Measurements from ENCODE around the gene PHF14. TPM values are rescaled to one million over a fixed set of nuclear protein-coding genes. Genes with fewer than 3 reads are reported as not detected.
"Not testable (repeated sequence)": the region's sequence is repeated elsewhere in the genome, so short reads cannot be mapped to it uniquely, and the experiment has no call there.

PHF14 gene
- total RNA-seq, 4 donors from 2014 or later = 15.4 to 38.9 (median 35.6) TPM

- 53 to 77% methylated on average over 2 of the region's 2 CpGs for WGBS, 2 donors
- H3K9me3 ChIP-seq = no peaks in the 10 kb centered on the region
These were observed 23.2 kb upstream of the PHF14 start for GRCh38 chr7:10950494-10950893.

GRCh38 chr7:10950974-10951578 is 22.6 kb upstream of the PHF14 start:
- H3K4me3 ChIP-seq; H3K36me3 ChIP-seq; H3K27ac ChIP-seq; H3K4me1 ChIP-seq; intact Hi-C loops (cut with DNase I); DNase-seq; H3K9me3 ChIP-seq: not testable (repeated sequence)
- 80 to 91% methylated on average over 4 of the region's 4 CpGs for WGBS, 2 donors
- H3K27me3 ChIP-seq = peaks cover 0 to 15% (median 0%) of the 10 kb centered on the region in 4 donors

More at GRCh38 chr7:10950494-10950893, 23.2 kb upstream of the PHF14 start:
- intact Hi-C loops (cut with DNase I) = no loop called here
- Histone ChIP-seq H3K4me1 (no peaks in the 10 kb centered on the region), H3K4me3 (no peak overlapping the region), H3K27ac (no peak overlapping the region), H3K27me3 (peaks cover 0 to 15% (median 0%) of the 10 kb centered on the region in 4 donors), H3K36me3 (no peaks in the 10 kb centered on the region)
- no peak for DNase-seq
- no peak for TF ChIP-seq POLR2A (IDR thresholded peaks at IDR 0.05)
- no peak for TF ChIP-seq CTCF (IDR thresholded peaks at IDR 0.05)

- TF ChIP-seq CTCF (IDR thresholded peaks at IDR 0.05) (no peak), POLR2A (IDR thresholded peaks at IDR 0.05) (no peak)
- no peaks in the 10 kb centered on the region for H3K9me3 ChIP-seq
- H3K4me1 ChIP-seq = no peaks in the 10 kb centered on the region
- H3K27ac ChIP-seq = no peak overlapping the region
- no peaks in the 10 kb centered on the region for H3K36me3 ChIP-seq
- no peak for DNase-seq
- intact Hi-C loops (cut with DNase I) = no loop called here
- H3K27me3 ChIP-seq = peaks cover 0 to 15% (median 0%) of the 10 kb centered on the region in 4 donors
- no peak overlapping the region for H3K4me3 ChIP-seq
These were observed 21.1 kb upstream of the PHF14 start for GRCh38 chr7:10952588-10952987.

- DNase-seq; intact Hi-C loops (cut with DNase I); H3K9me3 ChIP-seq; H3K4me3 ChIP-seq; H3K36me3 ChIP-seq; H3K27ac ChIP-seq; H3K4me1 ChIP-seq: not testable (repeated sequence)
- peaks cover 0 to 13% (median 0%) of the 10 kb centered on the region in 4 donors for H3K27me3 ChIP-seq
- WGBS, 2 donors = 73 to 83% methylated on average over 4 of the region's 4 CpGs
These were observed 20.5 kb upstream of the PHF14 start for GRCh38 chr7:10953078-10953750.

GRCh38 chr7:10956528-10956927 is 17.1 kb upstream of the PHF14 start:
- H3K9me3 ChIP-seq = no peaks in the 10 kb centered on the region
- no peak overlapping the region for H3K27ac ChIP-seq
- 85 to 88% methylated on average over 4 of the region's 4 CpGs for WGBS, 2 donors
- no peak overlapping the region for H3K4me3 ChIP-seq
- no peak for TF ChIP-seq CTCF (IDR thresholded peaks at IDR 0.05)
- no peak for TF ChIP-seq POLR2A (IDR thresholded peaks at IDR 0.05)
- intact Hi-C loops (cut with DNase I) = no loop called here
- no peaks in the 10 kb centered on the region for H3K27me3 ChIP-seq
- no peaks in the 10 kb centered on the region for H3K4me1 ChIP-seq
- no peak for DNase-seq
- H3K36me3 ChIP-seq = no peaks in the 10 kb centered on the region

- H3K9me3 ChIP-seq; DNase-seq; H3K27ac ChIP-seq; H3K27me3 ChIP-seq; H3K4me3 ChIP-seq; H3K4me1 ChIP-seq; H3K36me3 ChIP-seq; intact Hi-C loops (cut with DNase I): not testable (repeated sequence)
- WGBS, 2 donors = 77 to 82% methylated on average over 1 of the region's 1 CpG
These were observed 13.4 kb upstream of the PHF14 start for GRCh38 chr7:10960242-10960641.

- H3K4me1 ChIP-seq; H3K27ac ChIP-seq; DNase-seq; H3K9me3 ChIP-seq; H3K36me3 ChIP-seq; H3K4me3 ChIP-seq; intact Hi-C loops (cut with DNase I): not testable (repeated sequence)
- 86 to 89% methylated on average over 3 to 4 of the region's 4 CpGs for WGBS, 2 donors
- H3K27me3 ChIP-seq = peaks cover 0 to 29% (median 0%) of the 10 kb centered on the region in 4 donors
These were observed 8.7 kb upstream of the PHF14 start for GRCh38 chr7:10965016-10965415.

All from esophagus squamous epithelium (tissue), 5 donors.